ENCODE measurements around the gene LIPG. TPM values are rescaled to one million over a fixed set of nuclear protein-coding genes. Genes with fewer than 3 reads are reported as not detected.

LIPG gene
- total and polyA plus RNA-seq, 2 of the 13 experiments (the other 11 are each of a cell fraction or from before 2014, with no cell fraction given): 0.96 to 10.8 TPM

DNA sequence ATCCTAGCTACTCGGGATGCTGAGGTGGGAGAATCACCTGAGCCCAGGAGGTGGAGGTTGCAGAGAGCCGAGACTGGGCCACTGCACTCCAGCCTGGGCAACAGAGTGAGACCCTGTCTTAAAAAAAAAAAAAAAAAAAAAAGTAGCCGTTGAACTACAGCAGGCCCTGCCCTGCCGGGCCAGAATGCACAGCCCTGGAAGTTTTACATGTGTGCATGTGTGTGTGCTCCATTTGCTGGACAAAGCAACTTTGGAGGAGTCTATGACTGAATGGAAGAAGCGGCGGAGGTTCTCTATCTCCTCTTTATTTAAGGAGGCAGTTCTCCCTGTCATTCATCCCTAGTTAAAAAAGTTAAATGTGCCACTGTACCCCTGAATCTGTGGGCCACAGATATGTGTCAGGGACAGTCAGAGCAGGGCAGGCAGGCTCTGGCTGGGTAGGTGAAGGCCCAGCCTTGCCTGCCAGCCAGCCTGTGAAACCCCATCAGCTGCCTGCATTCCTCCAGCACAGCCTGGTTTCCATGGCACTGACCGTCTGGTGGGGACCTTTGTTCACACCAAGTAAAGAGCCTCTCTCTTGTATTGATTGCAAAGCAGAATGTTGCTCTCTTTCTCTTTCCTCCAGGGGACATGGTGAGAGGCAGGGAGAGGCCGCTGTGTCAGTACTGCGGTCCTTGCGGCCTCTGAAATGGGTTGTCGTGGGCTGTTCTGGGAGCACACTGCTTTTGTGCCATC lies 10.9 kb downstream of the LIPG start (continued):
- TF ChIP-seq, protein P1, sequence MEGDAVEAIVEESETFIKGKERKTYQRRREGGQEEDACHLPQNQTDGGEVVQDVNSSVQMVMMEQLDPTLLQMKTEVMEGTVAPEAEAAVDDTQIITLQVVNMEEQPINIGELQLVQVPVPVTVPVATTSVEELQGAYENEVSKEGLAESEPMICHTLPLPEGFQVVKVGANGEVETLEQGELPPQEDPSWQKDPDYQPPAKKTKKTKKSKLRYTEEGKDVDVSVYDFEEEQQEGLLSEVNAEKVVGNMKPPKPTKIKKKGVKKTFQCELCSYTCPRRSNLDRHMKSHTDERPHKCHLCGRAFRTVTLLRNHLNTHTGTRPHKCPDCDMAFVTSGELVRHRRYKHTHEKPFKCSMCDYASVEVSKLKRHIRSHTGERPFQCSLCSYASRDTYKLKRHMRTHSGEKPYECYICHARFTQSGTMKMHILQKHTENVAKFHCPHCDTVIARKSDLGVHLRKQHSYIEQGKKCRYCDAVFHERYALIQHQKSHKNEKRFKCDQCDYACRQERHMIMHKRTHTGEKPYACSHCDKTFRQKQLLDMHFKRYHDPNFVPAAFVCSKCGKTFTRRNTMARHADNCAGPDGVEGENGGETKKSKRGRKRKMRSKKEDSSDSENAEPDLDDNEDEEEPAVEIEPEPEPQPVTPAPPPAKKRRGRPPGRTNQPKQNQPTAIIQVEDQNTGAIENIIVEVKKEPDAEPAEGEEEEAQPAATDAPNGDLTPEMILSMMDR (CRISPR knock-in tag; IDR thresholded peaks at IDR 0.05): 0 out of 2 replicates have a peak, but pooled peaks have one; percentile 18
- TF ChIP-seq ZMYM2 (CRISPR knock-in tag; IDR thresholded peaks at IDR 0.05): no peak
- no peak for TF ChIP-seq ERF (CRISPR knock-in tag; IDR thresholded peaks at IDR 0.05)
- TF ChIP-seq, protein P2, sequence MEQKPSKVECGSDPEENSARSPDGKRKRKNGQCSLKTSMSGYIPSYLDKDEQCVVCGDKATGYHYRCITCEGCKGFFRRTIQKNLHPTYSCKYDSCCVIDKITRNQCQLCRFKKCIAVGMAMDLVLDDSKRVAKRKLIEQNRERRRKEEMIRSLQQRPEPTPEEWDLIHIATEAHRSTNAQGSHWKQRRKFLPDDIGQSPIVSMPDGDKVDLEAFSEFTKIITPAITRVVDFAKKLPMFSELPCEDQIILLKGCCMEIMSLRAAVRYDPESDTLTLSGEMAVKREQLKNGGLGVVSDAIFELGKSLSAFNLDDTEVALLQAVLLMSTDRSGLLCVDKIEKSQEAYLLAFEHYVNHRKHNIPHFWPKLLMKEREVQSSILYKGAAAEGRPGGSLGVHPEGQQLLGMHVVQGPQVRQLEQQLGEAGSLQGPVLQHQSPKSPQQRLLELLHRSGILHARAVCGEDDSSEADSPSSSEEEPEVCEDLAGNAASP (CRISPR knock-in tag; IDR thresholded peaks at IDR 0.05; ENCODE audit: borderline replicate concordance): no peak
- TF ChIP-seq ZNF180 (CRISPR knock-in tag; IDR thresholded peaks at IDR 0.05; ENCODE audit: borderline replicate concordance, low read depth): no peak

DNA sequence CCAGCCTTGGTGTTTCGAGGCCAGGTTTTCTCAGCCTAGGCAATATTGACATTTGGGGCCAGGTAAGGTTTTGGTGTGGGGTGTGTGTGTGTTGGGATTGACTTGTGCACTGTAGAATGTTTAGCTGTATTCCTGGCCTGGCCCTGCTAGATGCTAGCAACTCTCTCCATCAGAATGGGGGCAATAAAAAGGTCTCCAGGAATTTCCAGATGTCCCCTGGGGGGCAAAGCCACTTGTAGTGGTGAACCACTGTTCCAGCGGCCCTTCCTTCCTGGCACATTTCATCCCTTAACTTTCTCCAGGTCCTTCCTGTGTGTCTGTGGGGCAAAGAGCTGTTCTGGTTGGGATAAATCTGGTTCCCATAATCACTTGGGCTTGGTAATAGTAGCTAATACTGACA lies 12.0 kb downstream of the LIPG start:
- ATAC-seq: no peak
- H2AFZ ChIP-seq (ENCODE audit: low read length): no peak overlapping the region
- no peaks in the 10 kb centered on the region for H3K79me2 ChIP-seq (ENCODE audit: insufficient read depth, low read length)
- DNase-seq (ENCODE audit: low spot score): no peak
- no TSS peak for BruUV-seq (replicated peaks)
- no peaks in the 10 kb centered on the region for H4K20me1 ChIP-seq (ENCODE audit: insufficient read depth, low read length)
- ChIA-PET CTCF (ENCODE audit: low intra/inter-chr PET ratio, low total read pairs) (no interaction called here), POLR2A (no interaction called here)
- no peak overlapping the region for H3K9ac ChIP-seq (ENCODE audit: insufficient read depth, low read depth, low read length)
- no peaks in the 10 kb centered on the region for H3K27me3 ChIP-seq (ENCODE audit: control insufficient read depth in 1 of 2, insufficient read depth in 2 of 2, low read length in 2 of 2)
- intact Hi-C loops (cut with micrococcal nuclease; ENCODE audit: unreplicated experiment): no loop called here
- peaks cover 15% of the 10 kb centered on the region; the same call in 1 of the 2 replicates for H3K4me1 ChIP-seq (ENCODE audit: insufficient read depth, low read length)
- 80% methylated on average over 2 of the region's 2 CpGs for WGBS (ENCODE audit: low lambda C conversion rate)
- H3K4me2 ChIP-seq (ENCODE audit: low read depth, low read length): no peak overlapping the region
- H3K4me3 ChIP-seq (replicated peaks in 1 of 3; ENCODE audit: insufficient read depth in 1 of 3, low read depth in 2 of 3, low read length in 3 of 3): no peak overlapping the region
- FAIRE-seq: no peak
- no peaks in the 10 kb centered on the region for H3K36me3 ChIP-seq (replicated peaks in 1 of 2; ENCODE audit: control insufficient read depth in 1 of 2, insufficient read depth in 2 of 2, low read length in 2 of 2)
- no peaks in the 10 kb centered on the region for H3K9me3 ChIP-seq (ENCODE audit: low read length)
- in situ Hi-C loops (cut with HindIII; ENCODE audit: extremely low pct_ligation_motif_present, low pct_unique_long_range_greater_than_20kb): no loop called here
- H3K27ac ChIP-seq (ENCODE audit: extremely low read length, insufficient read depth, low read length): no peak overlapping the region
- TF ChIP-seq MAFK (conservative IDR thresholded peaks at IDR 0.05 in 1 of 2, IDR thresholded peaks at IDR 0.05 in 1 of 2; ENCODE audit: low read length in 2 of 2) (no peak), KDM5A (IDR thresholded peaks at IDR 0.05; ENCODE audit: borderline replicate concordance, low read length) (no peak), ZNF256 (CRISPR knock-in tag; conservative IDR thresholded peaks at IDR 0.05) (no peak), MED8 (CRISPR knock-in tag; IDR thresholded peaks at IDR 0.05; ENCODE audit: insufficient replicate concordance) (no peak), ZNF619 (CRISPR knock-in tag; IDR thresholded peaks at IDR 0.05) (no peak)
- TF ChIP-seq, protein P3, sequence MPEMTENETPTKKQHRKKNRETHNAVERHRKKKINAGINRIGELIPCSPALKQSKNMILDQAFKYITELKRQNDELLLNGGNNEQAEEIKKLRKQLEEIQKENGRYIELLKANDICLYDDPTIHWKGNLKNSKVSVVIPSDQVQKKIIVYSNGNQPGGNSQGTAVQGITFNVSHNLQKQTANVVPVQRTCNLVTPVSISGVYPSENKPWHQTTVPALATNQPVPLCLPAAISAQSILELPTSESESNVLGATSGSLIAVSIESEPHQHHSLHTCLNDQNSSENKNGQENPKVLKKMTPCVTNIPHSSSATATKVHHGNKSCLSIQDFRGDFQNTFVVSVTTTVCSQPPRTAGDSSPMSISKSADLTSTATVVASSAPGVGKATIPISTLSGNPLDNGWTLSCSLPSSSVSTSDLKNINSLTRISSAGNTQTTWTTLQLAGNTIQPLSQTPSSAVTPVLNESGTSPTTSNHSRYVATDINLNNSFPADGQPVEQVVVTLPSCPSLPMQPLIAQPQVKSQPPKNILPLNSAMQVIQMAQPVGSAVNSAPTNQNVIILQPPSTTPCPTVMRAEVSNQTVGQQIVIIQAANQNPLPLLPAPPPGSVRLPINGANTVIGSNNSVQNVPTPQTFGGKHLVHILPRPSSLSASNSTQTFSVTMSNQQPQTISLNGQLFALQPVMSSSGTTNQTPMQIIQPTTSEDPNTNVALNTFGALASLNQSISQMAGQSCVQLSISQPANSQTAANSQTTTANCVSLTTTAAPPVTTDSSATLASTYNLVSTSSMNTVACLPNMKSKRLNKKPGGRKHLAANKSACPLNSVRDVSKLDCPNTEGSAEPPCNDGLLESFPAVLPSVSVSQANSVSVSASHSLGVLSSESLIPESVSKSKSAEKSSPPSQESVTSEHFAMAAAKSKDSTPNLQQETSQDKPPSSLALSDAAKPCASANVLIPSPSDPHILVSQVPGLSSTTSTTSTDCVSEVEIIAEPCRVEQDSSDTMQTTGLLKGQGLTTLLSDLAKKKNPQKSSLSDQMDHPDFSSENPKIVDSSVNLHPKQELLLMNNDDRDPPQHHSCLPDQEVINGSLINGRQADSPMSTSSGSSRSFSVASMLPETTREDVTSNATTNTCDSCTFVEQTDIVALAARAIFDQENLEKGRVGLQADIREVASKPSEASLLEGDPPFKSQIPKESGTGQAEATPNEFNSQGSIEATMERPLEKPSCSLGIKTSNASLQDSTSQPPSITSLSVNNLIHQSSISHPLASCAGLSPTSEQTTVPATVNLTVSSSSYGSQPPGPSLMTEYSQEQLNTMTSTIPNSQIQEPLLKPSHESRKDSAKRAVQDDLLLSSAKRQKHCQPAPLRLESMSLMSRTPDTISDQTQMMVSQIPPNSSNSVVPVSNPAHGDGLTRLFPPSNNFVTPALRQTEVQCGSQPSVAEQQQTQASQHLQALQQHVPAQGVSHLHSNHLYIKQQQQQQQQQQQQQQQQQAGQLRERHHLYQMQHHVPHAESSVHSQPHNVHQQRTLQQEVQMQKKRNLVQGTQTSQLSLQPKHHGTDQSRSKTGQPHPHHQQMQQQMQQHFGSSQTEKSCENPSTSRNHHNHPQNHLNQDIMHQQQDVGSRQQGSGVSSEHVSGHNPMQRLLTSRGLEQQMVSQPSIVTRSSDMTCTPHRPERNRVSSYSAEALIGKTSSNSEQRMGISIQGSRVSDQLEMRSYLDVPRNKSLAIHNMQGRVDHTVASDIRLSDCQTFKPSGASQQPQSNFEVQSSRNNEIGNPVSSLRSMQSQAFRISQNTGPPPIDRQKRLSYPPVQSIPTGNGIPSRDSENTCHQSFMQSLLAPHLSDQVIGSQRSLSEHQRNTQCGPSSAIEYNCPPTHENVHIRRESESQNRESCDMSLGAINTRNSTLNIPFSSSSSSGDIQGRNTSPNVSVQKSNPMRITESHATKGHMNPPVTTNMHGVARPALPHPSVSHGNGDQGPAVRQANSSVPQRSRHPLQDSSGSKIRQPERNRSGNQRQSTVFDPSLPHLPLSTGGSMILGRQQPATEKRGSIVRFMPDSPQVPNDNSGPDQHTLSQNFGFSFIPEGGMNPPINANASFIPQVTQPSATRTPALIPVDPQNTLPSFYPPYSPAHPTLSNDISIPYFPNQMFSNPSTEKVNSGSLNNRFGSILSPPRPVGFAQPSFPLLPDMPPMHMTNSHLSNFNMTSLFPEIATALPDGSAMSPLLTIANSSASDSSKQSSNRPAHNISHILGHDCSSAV (CRISPR knock-in tag; IDR thresholded peaks at IDR 0.05; ENCODE audit: borderline replicate concordance): no peak
